Measurements from ENCODE around the gene HBD.
"Not testable (repeated sequence)": the region's sequence is repeated elsewhere in the genome, so short reads cannot be mapped to it uniquely, and the experiment has no call there.

- TF ChIP-seq CTCF (conservative IDR thresholded peaks at IDR 0.05); EZH2 (IDR thresholded peaks at IDR 0.05; ENCODE audit: low read depth): not testable (repeated sequence)
These were observed 19.2 kb upstream of the HBD start for GRCh38 chr11:5253440-5253839.

Measured in PC-9 (cell line).